GM13976 (cell line): Measurements from ENCODE around the gene CLSTN1.

Experiments
- DNase-seq: peaks from one replicate; pipeline ENCODE4 v3.0.0; 2012; ENCODE audit warnings: low spot score
- in situ Hi-C: fragments of 300-500 bp; cut with MboI; formaldehyde crosslinking; loops from one replicate; pipeline ENCODE4 v1.12.0; 2022; ENCODE audit warnings: low sequenced_read_pairs, mixed read lengths, inconsistent platforms; ENCODE audit not compliant: unreplicated experiment
- TF ChIP-seq, protein P1 (sequence below): IDR thresholded peaks from 2 replicates; pipeline ENCODE4 v1.5.1; 2012; ENCODE audit warnings: borderline replicate concordance, mild to moderate bottlenecking; ENCODE audit not compliant: insufficient read depth; ENCODE audit errors: extremely low read depth, missing control alignments, control extremely low read depth

Gene CLSTN1

DNA sequence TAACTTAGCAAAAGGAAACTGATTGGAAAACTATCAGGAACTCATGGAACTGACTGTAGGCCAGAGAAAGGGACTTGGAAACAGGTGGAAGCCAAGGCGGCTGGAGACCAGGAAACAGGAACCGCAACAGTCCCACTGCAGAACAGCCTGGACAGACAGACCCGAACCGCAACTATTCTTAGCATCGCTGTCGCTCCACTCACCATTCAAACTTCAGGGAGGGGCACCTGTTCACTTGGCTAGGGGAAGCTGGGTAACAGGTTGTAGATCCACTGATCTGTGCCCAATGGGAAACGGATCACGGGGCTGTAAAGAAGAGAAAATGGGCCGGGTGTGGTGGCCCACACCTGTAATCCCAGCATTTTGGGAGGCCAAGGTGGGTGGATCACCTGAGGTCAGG, 61.9 kb downstream of the CLSTN1 start:
- in situ Hi-C loops = no loop called here
- no peak for DNase-seq
- TF ChIP-seq, protein P1, sequence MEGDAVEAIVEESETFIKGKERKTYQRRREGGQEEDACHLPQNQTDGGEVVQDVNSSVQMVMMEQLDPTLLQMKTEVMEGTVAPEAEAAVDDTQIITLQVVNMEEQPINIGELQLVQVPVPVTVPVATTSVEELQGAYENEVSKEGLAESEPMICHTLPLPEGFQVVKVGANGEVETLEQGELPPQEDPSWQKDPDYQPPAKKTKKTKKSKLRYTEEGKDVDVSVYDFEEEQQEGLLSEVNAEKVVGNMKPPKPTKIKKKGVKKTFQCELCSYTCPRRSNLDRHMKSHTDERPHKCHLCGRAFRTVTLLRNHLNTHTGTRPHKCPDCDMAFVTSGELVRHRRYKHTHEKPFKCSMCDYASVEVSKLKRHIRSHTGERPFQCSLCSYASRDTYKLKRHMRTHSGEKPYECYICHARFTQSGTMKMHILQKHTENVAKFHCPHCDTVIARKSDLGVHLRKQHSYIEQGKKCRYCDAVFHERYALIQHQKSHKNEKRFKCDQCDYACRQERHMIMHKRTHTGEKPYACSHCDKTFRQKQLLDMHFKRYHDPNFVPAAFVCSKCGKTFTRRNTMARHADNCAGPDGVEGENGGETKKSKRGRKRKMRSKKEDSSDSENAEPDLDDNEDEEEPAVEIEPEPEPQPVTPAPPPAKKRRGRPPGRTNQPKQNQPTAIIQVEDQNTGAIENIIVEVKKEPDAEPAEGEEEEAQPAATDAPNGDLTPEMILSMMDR = no peak

DNA sequence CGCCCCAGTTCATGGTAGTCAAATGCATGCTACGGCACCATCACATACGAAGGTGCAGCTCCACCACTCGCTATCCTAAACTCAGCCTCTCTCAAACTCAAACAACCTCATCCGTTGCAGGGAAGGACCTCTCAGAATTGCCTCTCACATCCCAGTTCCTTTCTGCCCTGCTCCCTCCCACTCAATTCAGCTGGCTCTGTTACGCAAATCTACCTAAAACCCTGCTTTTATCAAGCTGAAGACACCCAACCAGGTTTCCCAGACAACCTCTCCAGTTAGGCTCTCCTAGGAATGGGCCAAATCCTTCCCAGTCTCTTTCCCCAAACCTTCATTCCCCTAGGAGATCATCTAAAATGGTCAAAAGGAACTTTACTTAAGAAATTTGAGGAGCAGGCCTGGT, 62.9 kb downstream of the CLSTN1 start:
- TF ChIP-seq, protein P1 = no peak
- in situ Hi-C loops = no loop called here
- no peak for DNase-seq

DNA sequence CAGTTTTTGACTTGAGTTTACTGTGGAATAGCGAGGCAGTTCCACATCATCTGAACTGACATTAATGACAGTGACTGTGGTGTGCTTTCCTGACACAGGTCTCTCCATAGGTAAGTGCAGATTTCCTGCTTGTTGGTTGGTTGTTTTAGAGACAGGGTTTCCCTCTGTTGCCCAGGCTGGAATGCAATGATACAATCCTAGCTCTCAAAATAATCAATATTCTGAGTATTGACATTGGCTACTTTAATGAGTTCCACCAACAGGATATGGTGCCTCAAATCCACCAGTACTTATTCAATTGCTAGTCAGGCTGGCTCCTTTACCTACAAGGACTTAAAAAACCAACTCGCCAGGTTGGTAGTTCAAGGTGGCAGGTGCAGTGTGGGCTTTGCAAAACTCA, 63.8 kb downstream of the CLSTN1 start:
- DNase-seq = no peak
- in situ Hi-C loops = no loop called here
- TF ChIP-seq, protein P1 = no peak

DNA sequence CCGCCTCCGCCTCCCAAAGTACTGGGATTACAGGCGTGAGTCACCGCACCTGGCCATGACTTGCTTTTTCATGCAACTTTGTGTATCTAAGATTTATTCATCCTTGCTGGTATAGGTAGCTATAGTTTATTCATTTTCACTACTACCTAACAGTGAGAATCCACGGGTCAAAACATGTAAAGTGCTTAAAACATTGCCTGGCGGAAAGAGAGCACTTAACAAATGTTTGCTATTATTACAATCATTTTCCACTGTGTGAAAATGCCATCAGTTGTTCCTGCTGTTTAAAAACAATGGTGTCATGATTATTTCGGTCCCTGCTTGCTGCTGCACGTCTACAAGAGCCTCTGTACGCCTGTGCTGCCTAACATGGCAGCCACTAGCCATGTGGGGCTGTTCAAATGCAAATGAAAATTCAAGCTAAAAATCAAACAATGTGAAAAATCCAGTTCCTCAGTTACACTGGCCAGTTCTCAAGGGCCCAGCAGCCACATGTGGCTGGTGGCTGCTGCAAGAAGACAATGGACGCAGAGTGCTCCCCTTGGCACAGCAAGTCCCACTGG, 65.1 kb downstream of the CLSTN1 start:
- TF ChIP-seq, protein P1 = no peak
- no peak for DNase-seq
- in situ Hi-C loops = no loop called here

DNA sequence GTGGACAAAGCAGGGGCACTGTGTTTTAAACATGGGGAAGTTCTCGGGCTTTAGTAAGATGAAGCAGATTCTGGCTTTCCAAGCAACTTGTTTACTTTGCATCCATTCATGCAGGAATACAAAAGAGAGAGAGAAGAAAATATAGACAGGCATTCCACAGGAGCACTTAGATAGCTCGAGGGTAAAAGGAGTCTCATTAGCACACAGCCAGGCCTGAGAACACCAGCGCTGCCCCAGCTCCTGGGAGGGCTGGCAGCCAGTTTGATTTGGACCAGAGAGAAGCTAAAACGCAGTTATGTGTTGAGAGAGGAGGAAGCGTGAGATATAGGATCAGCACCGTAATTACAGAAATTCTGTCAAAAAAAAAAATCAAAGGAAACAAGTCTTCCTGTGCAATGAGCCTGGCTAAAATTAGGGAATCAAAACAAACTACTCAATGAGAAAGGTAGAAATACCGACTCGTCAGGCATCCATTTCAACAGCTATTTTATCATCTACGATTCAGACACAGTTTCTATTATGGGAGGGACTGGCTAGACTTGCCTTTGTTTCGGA, 68.2 kb downstream of the CLSTN1 start:
- TF ChIP-seq, protein P1 = no peak

DNA sequence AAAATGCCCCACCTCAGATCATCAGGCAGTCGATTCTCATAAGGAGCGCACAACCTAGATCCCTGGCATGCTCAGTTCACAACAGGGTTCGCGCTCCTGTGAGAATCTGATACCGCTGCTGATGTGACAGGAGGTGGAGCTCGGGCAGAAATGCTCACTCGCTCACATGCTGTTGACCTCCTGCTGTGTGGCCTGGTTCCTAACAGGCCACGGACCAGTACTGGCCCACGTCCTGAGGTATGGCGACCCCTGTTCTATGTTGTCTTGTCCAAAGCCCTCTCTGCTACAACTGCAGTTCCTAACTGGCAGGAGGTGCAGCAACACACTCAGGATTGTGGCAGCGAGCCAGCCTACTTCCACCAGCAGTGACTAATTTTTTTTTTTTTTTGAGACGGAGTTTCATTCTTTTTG, 70.6 kb downstream of the CLSTN1 start:
- TF ChIP-seq, protein P1 = no peak
- DNase-seq = no peak
- in situ Hi-C loops = no loop called here

More for the DNA sequence above, 68.2 kb downstream of the CLSTN1 start:
- in situ Hi-C loops = no loop called here
- DNase-seq = no peak
